Common myeloid progenitor, CD34-positive (primary cell): Measurements from ENCODE around the gene EGFR.

Source experiments
- CTCF ChIA-PET: fragments of 350-600 bp; sonication (Branson Sonifier 250); formaldehyde crosslinking; loops from one replicate; lab custom pipeline; 2021; ENCODE audit warnings: antibody characterized with exemption; lab: Charles Lee
- POLR2A ChIA-PET: fragments of 350-600 bp; sonication (Branson Sonifier 250); formaldehyde crosslinking; loops from one replicate; lab custom pipeline; 2021; ENCODE audit warnings: antibody characterized with exemption; lab: Charles Lee
- DNase-seq, 3 donors: peaks; one replicate each; pipeline versions ENCODE4 v3.0.0 to v3.0.0-alpha.2; 2013
- H3K27ac ChIP-seq, 2 experiments: 1 replicate in 1 of 2; 2 replicates in 1 of 2; pipeline ENCODE4 v1.7.0; 2013; ENCODE audit warnings: inconsistent platforms in 2 of 2, low read length in 2 of 2, mild to moderate bottlenecking in 2 of 2, low read depth in 1 of 2, moderate library complexity in 1 of 2; ENCODE audit not compliant: severe bottlenecking in 2 of 2, insufficient read depth in 1 of 2, poor library complexity in 1 of 2
- H3K27me3 ChIP-seq, 5 experiments: replicated peaks in 2 of 5; 1 replicate in 3 of 5; 2 replicates in 2 of 5; pipeline versions ENCODE4 v1.6.1 to v1.7.0; 2013; ENCODE audit warnings: low read length in 4 of 5, mild to moderate bottlenecking in 2 of 5, moderate library complexity in 2 of 5, inconsistent platforms in 1 of 5; ENCODE audit not compliant: insufficient read depth in 5 of 5, control insufficient read depth in 4 of 5
- H3K36me3 ChIP-seq, 4 experiments: 1 replicate in 2 of 4; 2 replicates in 2 of 4; pipeline versions ENCODE4 v1.6.1 to v1.7.0; 2013; ENCODE audit warnings: low read length in 3 of 4, control low read depth in 1 of 4, mild to moderate bottlenecking in 1 of 4; ENCODE audit not compliant: control insufficient read depth in 4 of 4, insufficient read depth in 4 of 4
- H3K4me1 ChIP-seq, 4 experiments: 1 replicate in 3 of 4; 2 replicates in 1 of 4; pipeline versions ENCODE4 v1.6.1 to v1.7.1; 2013; ENCODE audit warnings: low read length in 3 of 4, mild to moderate bottlenecking in 3 of 4, control low read depth in 1 of 4, inconsistent platforms in 1 of 4, moderate library complexity in 1 of 4; ENCODE audit not compliant: control insufficient read depth in 4 of 4, insufficient read depth in 4 of 4; ENCODE audit errors: control extremely low read depth in 1 of 4
- H3K4me3 ChIP-seq, 7 experiments: 1 replicate in 4 of 7; 2 replicates in 3 of 7; pipeline versions ENCODE4 v1.5.1 to v1.7.0; 2013; ENCODE audit warnings: mild to moderate bottlenecking in 7 of 7, low read length in 6 of 7, moderate library complexity in 6 of 7, inconsistent platforms in 2 of 7, low read depth in 2 of 7, control low read depth in 1 of 7; ENCODE audit not compliant: insufficient read depth in 4 of 7, control insufficient read depth in 1 of 7; ENCODE audit errors: extremely low read depth in 1 of 7
- H3K9me3 ChIP-seq, 5 experiments: 1 replicate in 4 of 5; 2 replicates in 1 of 5; pipeline versions ENCODE4 v1.6.1 to v1.7.1; 2013; ENCODE audit warnings: low read length in 4 of 5, mild to moderate bottlenecking in 2 of 5, inconsistent platforms in 1 of 5, low read depth in 1 of 5, moderate library complexity in 1 of 5; ENCODE audit not compliant: control insufficient read depth in 4 of 5, insufficient read depth in 2 of 5; ENCODE audit errors: control extremely low read depth in 1 of 5
- WGBS: methylation state at CpG from one replicate; pipeline ENCODE4 v1.1.5; 2013; ENCODE audit not compliant: insufficient coverage; 5-methylcytosine and 5-hydroxymethylcytosine counted together

Gene EGFR

GRCh38 chr7:55077561-55078410 is 59.0 kb downstream of the EGFR start:
- Histone ChIP-seq H3K36me3 (no peaks in the 10 kb centered on the region), H3K27ac (no peak overlapping the region), H3K4me3 (no peak overlapping the region), H3K27me3 (peaks cover 0 to 11% (median 0%) of the 10 kb centered on the region in 5 experiments), H3K4me1 (no peaks in the 10 kb centered on the region), H3K9me3 (no peaks in the 10 kb centered on the region)
- POLR2A ChIA-PET = no interaction called here
- DNase-seq = no peak
- 92% methylated on average over 28 of the region's 34 CpGs for WGBS
- CTCF ChIA-PET = no interaction called here

DNA sequence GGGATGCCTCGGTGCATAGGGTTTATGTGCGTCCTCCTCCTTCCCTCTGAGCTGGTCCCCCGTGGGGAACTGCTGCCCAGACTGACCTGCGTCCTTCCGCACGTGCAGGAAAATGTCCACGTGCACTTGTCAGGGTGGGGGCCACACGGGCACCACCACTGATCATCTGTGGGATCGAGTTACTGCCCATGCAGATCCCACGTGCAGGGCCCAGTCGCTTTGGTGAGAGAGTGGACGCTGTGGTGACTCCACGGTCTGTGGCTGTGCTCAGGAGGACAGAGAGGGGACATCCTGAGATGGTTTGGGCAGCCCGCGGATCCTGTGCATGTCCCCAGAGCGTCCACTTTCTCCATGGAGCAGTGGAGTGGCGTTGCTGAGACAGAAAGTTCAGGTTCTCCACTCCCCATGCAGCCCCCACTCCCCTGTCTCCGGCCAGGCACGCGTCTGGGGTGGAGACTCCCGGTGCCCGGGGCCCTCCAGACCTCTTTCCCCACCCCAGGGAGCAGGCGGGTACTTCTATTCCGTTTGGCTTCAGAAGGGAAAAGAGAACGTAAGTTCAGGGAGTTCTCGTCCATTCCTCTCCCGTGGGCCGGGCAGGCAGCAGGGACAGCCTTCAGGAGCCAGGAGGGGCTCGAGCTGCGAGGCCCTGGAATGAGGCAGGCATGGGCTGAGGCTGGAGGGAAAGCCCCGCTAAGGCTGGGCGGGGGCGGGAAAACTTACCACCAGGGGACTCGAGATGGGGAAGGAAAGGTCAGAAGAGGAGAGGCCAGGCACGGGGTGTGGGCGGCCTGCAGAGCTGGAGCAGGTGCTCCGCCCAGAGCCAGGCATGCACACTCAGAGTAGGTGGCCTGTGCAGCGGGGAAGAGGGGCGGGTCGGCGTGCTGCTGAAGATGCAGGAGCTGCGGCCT is 59.9 kb downstream of the EGFR start:
- CTCF ChIA-PET = no interaction called here
- Histone ChIP-seq H3K27ac (no peak overlapping the region), H3K4me3 (no peak overlapping the region), H3K9me3 (no peaks in the 10 kb centered on the region), H3K4me1 (no peaks in the 10 kb centered on the region), H3K27me3 (peaks cover 0 to 13% (median 0%) of the 10 kb centered on the region in 5 experiments), H3K36me3 (no peaks in the 10 kb centered on the region)
- no peak for DNase-seq
- WGBS = 86% methylated on average over 37 of the region's 42 CpGs
- POLR2A ChIA-PET = no interaction called here

- no peak overlapping the region for H3K4me3 ChIP-seq
- no peak for DNase-seq
- CTCF ChIA-PET = no interaction called here
- H3K36me3 ChIP-seq = no peaks in the 10 kb centered on the region
- no peak overlapping the region for H3K27ac ChIP-seq
- peaks cover 0 to 18% (median 0%) of the 10 kb centered on the region in 5 experiments for H3K27me3 ChIP-seq
- POLR2A ChIA-PET = no interaction called here
- no peaks in the 10 kb centered on the region for H3K9me3 ChIP-seq
- H3K4me1 ChIP-seq = no peaks in the 10 kb centered on the region
These were observed 61.3 kb downstream of the EGFR start for GRCh38 chr7:55080000-55080623.

DNA sequence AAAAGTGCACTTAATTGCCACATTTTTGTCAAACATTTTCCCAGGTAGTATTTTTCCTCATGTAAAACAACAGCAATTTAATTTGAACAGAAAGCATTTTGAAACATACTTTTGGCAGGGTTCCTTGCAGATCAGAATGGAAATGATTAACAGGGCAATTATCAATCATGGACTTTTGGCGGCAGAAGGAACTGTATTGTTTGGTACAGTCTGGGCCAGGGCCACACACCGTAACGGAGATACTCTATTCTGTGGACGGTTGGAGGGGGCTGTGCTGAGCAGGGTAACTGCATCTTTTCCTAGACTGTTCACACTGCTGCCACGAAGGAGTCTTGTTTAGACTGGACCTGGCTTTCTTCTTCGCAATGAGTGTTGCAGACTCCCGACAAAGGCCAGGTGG is 62.3 kb downstream of the EGFR start:
- H3K36me3 ChIP-seq = no peaks in the 10 kb centered on the region
- 76% methylated on average over 7 of the region's 7 CpGs for WGBS
- ChIA-PET POLR2A (no interaction called here), CTCF (no interaction called here)
- H3K27me3 ChIP-seq = peaks cover 0 to 18% (median 3%) of the 10 kb centered on the region in 5 experiments
- no peak overlapping the region for H3K27ac ChIP-seq
- H3K9me3 ChIP-seq = no peaks in the 10 kb centered on the region
- no peak overlapping the region for H3K4me3 ChIP-seq
- no peak for DNase-seq
- H3K4me1 ChIP-seq = no peaks in the 10 kb centered on the region

- H3K36me3 ChIP-seq = no peaks in the 10 kb centered on the region
- WGBS = 67% methylated on average over 3 of the region's 7 CpGs
- ChIA-PET POLR2A (no interaction called here), CTCF (no interaction called here)
- no peak overlapping the region for H3K27ac ChIP-seq
- peaks cover 0 to 3% (median 1%) of the 10 kb centered on the region in 4 experiments for H3K4me1 ChIP-seq
- peaks cover 0 to 18% (median 3%) of the 10 kb centered on the region in 5 experiments for H3K27me3 ChIP-seq
- H3K9me3 ChIP-seq = no peaks in the 10 kb centered on the region
- DNase-seq = no peak
- no peak overlapping the region for H3K4me3 ChIP-seq
These were observed 62.8 kb downstream of the EGFR start for GRCh38 chr7:55081472-55082227.

DNA sequence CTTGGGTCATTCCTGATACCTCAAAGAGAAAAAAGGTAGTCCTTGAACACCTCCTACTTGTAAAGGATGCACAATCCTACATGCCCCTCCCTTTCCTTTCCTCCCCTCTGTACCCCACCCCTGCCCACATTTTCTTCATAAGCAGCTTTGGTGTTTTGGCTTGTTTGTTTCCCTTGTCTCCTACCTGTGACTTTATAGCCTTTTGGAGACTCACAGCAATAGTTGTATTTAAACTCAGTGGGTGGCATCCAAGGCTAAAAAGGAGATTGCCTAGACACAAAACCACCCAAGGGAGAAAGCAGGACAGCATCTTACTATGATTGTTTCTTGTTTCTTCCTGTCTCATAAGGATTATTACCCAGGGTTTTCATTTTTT is 63.4 kb downstream of the EGFR start:
- Histone ChIP-seq H3K4me1 (peaks cover 0 to 7% (median 5%) of the 10 kb centered on the region in 4 experiments), H3K36me3 (no peaks in the 10 kb centered on the region), H3K4me3 (no peak overlapping the region), H3K27ac (no peak overlapping the region), H3K9me3 (no peaks in the 10 kb centered on the region), H3K27me3 (peaks cover 0 to 19% (median 3%) of the 10 kb centered on the region in 5 experiments)
- ChIA-PET POLR2A (no interaction called here), CTCF (no interaction called here)
- no peak for DNase-seq
